Activated naive CD8-positive, alpha-beta T cell (primary cell): Measurements from ENCODE around the gene KCNK5.

Experiments used
- H3K27ac Mint-ChIP-seq: one replicate; pipeline ENCODE4 v1.8.0; 2021; ENCODE audit warnings: mixed read lengths
- H3K27me3 Mint-ChIP-seq: one replicate; pipeline ENCODE4 v1.8.0; 2021; ENCODE audit warnings: mixed read lengths
- H3K36me3 Mint-ChIP-seq: one replicate; pipeline ENCODE4 v1.8.0; 2021; ENCODE audit warnings: mixed read lengths
- H3K4me1 Mint-ChIP-seq: one replicate; pipeline ENCODE4 v1.8.0; 2021; ENCODE audit warnings: low read depth, mixed read lengths
- H3K4me3 Mint-ChIP-seq: one replicate; pipeline ENCODE4 v1.8.0; 2021; ENCODE audit warnings: mild to moderate bottlenecking, mixed read lengths
- H3K9me3 Mint-ChIP-seq: one replicate; pipeline ENCODE4 v1.8.0; 2021; ENCODE audit warnings: low read depth, mixed read lengths

KCNK5 gene

GRCh38 chr6:39189915-39190544 lies 39.2 kb downstream of the KCNK5 start:
- Mint-ChIP-seq H3K36me3 (peaks cover 18% of the 10 kb centered on the region), H3K4me1 (peaks cover 9% of the 10 kb centered on the region), H3K27me3 (no peaks in the 10 kb centered on the region), H3K9me3 (no peaks in the 10 kb centered on the region), H3K4me3 (no peak overlapping the region), H3K27ac (no peak overlapping the region)

DNA sequence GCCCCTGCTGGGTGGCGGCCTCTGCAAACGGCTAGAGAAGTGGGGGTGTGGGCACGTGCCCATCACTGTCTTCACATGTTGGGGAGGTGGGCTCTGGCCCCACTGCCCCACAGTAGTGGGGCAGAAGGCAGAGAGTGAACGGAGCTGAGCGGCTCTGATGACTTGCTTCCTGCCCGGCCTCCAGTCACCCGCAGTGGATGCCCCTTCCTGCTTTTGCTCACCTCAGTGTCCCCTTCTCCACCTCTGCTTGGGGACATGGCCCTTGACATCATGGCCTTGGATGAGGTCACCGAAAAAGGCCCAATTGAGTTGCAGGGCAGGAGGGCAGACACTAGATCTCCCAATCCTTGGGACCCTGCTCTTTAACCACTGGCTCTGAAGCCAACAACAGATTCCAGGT lies 40.1 kb downstream of the KCNK5 start:
- no peak overlapping the region for H3K27ac Mint-ChIP-seq
- H3K27me3 Mint-ChIP-seq, result no peaks in the 10 kb centered on the region
- H3K36me3 Mint-ChIP-seq, result peaks cover 16% of the 10 kb centered on the region

GRCh38 chr6:39188571-39188970 lies 40.7 kb downstream of the KCNK5 start:
- Mint-ChIP-seq H3K4me3 (no peak overlapping the region), H3K4me1 (peaks cover 9% of the 10 kb centered on the region), H3K27ac (peak overlapping the region; percentile 41), H3K9me3 (no peaks in the 10 kb centered on the region), H3K36me3 (peaks cover 14% of the 10 kb centered on the region), H3K27me3 (no peaks in the 10 kb centered on the region)

More for the DNA sequence above, 40.1 kb downstream of the KCNK5 start:
- Mint-ChIP-seq H3K9me3 (no peaks in the 10 kb centered on the region), H3K4me3 (no peak overlapping the region), H3K4me1 (peaks cover 9% of the 10 kb centered on the region)

DNA sequence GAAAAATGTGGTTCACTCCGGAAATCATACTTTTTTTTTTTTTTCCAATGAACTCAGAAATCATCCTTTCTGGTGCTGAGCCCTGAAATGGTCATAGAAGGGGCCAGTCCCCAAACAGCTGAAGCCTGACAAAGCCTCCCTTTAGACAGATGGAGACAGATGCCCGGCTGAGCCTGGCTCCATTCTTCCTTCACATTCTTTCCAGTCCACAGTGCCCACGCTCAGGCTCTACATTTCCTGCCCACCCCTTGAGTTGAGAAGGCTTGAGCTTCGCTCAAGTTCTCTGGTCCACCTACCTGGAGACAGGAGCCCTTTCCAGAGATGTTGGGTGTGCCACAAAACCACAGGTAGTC lies 41.2 kb downstream of the KCNK5 start:
- Mint-ChIP-seq H3K27me3 (no peaks in the 10 kb centered on the region), H3K36me3 (peaks cover 12% of the 10 kb centered on the region), H3K27ac (no peak overlapping the region), H3K9me3 (no peaks in the 10 kb centered on the region), H3K4me1 (peaks cover 9% of the 10 kb centered on the region), H3K4me3 (no peak overlapping the region)

GRCh38 chr6:39184906-39185580 lies 44.2 kb downstream of the KCNK5 start:
- Mint-ChIP-seq H3K36me3 (peaks cover 6% of the 10 kb centered on the region), H3K9me3 (no peaks in the 10 kb centered on the region), H3K4me3 (no peak overlapping the region), H3K4me1 (peaks cover 9% of the 10 kb centered on the region), H3K27me3 (no peaks in the 10 kb centered on the region), H3K27ac (peak overlapping the region; percentile 4)

DNA sequence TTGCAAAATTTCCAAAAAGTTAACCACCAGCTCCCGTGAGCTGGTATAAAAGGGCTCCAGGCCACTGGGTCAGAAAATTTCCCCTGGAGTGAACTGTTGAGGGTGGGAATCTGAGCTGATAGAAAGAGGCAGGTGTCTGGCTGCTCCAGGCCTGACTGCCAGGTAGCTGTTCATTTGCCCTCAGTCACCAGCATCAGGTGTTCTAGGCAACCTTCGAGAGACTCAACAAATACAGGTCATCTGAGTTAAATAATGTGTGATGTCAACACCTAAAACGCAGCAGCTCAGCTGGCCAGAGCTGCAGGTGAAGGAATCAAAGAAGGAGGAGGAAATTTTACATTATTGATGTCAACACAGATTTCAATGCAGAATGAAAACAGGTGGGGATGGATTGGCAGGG lies 46.7 kb downstream of the KCNK5 start:
- Mint-ChIP-seq H3K27ac (no peak overlapping the region), H3K4me1 (no peaks in the 10 kb centered on the region), H3K9me3 (peaks cover 12% of the 10 kb centered on the region), H3K4me3 (no peak overlapping the region), H3K27me3 (no peaks in the 10 kb centered on the region), H3K36me3 (peaks cover 10% of the 10 kb centered on the region)

DNA sequence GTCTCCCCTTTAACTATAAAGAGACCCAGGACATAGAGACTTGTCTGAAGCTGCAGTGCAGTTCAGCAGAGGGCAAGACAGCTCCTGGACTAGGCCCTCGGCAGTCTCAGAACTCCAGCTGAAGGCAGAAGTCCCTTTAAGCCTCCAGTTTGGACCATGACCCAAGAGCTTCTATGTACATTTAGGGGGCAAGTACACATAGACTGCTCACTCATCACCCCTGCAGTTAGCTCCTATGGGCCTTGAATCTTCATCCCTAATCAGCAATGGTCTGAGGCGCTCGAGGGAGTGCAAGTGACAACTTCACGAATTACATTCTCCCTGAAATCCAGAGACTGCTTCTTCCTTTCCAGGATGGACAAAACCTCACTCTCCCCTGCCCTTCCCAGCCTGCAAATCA lies 47.4 kb downstream of the KCNK5 start:
- no peaks in the 10 kb centered on the region for H3K4me1 Mint-ChIP-seq
- no peak overlapping the region for H3K4me3 Mint-ChIP-seq
- H3K27ac Mint-ChIP-seq, result no peak overlapping the region
- peaks cover 10% of the 10 kb centered on the region for H3K36me3 Mint-ChIP-seq
- H3K9me3 Mint-ChIP-seq, result peaks cover 17% of the 10 kb centered on the region
- no peaks in the 10 kb centered on the region for H3K27me3 Mint-ChIP-seq

- H3K9me3 Mint-ChIP-seq, result peaks cover 17% of the 10 kb centered on the region
- H3K27me3 Mint-ChIP-seq, result no peaks in the 10 kb centered on the region
- H3K36me3 Mint-ChIP-seq, result peaks cover 10% of the 10 kb centered on the region
- no peak overlapping the region for H3K4me3 Mint-ChIP-seq
- no peaks in the 10 kb centered on the region for H3K4me1 Mint-ChIP-seq
- H3K27ac Mint-ChIP-seq, result no peak overlapping the region
Measured at GRCh38 chr6:39181333-39181732, 47.9 kb downstream of the KCNK5 start.

DNA sequence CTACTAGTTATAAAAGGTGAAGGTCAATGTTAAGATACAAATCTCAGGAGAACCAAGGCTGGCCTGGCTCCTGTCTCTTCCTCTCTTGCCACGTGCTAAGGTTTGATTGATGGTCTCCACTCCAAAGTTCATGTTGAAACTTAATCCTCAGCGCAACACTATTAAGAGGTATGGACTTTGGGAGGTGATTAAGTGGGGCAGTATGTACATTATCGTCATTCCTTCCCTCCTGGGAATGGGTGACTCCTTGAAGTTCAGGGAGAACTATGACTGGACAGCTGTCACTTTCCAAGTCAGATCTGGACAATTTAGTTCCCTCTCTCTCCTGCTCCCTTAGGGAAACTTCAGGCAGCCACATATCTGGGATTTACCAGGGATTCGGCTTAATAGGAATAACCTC lies 50.5 kb downstream of the KCNK5 start:
- Mint-ChIP-seq H3K36me3 (peaks cover 6% of the 10 kb centered on the region), H3K27me3 (no peaks in the 10 kb centered on the region), H3K4me1 (no peaks in the 10 kb centered on the region), H3K4me3 (no peak overlapping the region), H3K27ac (no peak overlapping the region), H3K9me3 (peaks cover 17% of the 10 kb centered on the region)

DNA sequence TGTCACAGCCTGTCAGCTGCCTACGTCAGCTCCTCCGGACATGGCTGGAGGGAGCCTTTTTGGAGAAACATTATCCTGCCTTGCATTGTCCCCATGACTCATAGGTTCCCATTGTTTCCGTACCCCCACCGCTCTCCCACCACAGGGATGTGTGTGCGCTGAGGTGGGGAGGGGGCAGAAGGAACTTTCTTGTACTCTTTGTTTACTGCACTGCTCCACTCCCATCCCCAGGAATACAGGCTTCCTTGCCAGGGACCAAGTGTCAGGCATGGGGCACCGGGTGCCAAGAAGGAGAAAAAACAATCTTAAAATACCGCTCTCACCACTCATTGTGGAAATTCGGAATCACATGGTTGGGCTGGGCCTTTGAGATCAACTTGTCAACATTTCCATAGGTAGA lies 51.0 kb downstream of the KCNK5 start:
- H3K4me3 Mint-ChIP-seq, result no peak overlapping the region
- peaks cover 6% of the 10 kb centered on the region for H3K36me3 Mint-ChIP-seq
- no peak overlapping the region for H3K27ac Mint-ChIP-seq
- H3K27me3 Mint-ChIP-seq, result no peaks in the 10 kb centered on the region
- no peaks in the 10 kb centered on the region for H3K4me1 Mint-ChIP-seq
- H3K9me3 Mint-ChIP-seq, result peaks cover 17% of the 10 kb centered on the region

GRCh38 chr6:39177130-39177529 lies 52.1 kb downstream of the KCNK5 start:
- Mint-ChIP-seq H3K27me3 (no peaks in the 10 kb centered on the region), H3K4me3 (no peak overlapping the region)

DNA sequence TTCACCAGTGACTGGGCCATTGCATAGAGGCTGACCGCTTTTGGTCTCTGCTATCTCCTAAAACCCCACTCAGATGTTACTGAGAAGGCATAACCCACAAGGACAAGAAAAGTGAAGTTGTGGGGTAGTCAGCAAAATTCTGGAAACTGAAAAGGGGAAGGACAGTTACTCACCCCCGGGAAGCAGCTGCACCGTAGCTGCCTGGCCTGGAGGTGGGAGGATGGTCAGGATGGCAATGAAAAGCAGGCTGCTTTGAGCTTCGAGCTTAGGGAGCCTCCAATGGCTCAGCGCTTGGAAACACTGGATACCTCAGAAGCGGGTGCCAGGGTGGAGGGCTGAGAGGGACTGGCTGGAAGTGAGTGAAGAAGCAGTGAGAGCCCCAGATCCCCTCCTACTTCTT lies 56.0 kb downstream of the KCNK5 start:
- Mint-ChIP-seq H3K4me3 (no peak overlapping the region), H3K9me3 (peaks cover 7% of the 10 kb centered on the region), H3K36me3 (no peaks in the 10 kb centered on the region), H3K27me3 (no peaks in the 10 kb centered on the region), H3K4me1 (no peaks in the 10 kb centered on the region), H3K27ac (no peak overlapping the region)

More at GRCh38 chr6:39177130-39177529, 52.1 kb downstream of the KCNK5 start:
- Mint-ChIP-seq H3K4me1 (no peaks in the 10 kb centered on the region), H3K9me3 (peaks cover 17% of the 10 kb centered on the region), H3K36me3 (peaks cover 6% of the 10 kb centered on the region), H3K27ac (no peak overlapping the region)

GRCh38 chr6:39172377-39172757 lies 56.9 kb downstream of the KCNK5 start:
- Mint-ChIP-seq H3K4me1 (no peaks in the 10 kb centered on the region), H3K4me3 (no peak overlapping the region), H3K27ac (no peak overlapping the region), H3K9me3 (peaks cover 2% of the 10 kb centered on the region), H3K27me3 (no peaks in the 10 kb centered on the region), H3K36me3 (no peaks in the 10 kb centered on the region)

DNA sequence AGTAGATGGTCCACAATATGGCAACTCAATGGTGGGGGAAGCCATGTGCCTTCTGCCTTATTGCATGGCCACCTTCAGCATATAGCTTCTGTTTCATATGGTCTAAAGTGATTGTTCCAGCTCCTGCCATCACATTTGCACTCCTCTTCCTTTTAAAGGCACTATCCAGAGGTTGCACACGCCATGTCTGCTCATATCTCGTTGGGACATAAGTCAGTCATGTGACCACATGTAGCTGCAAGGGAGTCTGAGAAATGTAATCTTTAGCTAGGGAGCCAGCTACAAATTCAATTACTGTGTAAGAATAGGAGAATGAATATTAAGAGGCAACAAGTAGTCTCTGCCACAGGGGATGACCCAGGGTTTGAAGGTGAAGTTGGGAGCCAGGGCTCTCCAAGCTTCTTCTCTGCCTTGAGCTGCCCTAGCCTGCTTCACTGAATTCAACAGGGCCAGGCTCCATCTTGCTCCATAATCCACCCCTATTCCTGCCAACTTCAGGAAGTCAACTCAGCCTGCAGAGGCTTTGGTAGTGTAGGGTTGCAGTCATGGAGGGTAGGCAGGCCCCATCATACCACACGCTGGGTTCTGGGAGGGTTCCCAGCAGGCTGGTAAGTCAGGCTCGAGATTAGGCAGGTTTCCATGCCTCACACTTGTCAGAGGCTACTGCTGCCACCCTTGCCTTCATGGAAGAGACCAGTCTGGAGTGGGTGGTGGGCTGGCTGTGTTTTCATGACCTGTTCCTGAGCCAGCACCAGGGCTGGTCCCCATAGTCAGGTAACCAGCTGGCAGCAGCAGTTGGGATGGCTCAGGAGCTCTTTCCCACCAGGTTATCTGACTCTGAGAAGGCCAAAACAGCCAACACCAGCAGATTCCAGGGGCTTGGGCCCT lies 57.5 kb downstream of the KCNK5 start:
- Mint-ChIP-seq H3K4me3 (no peak overlapping the region), H3K27ac (no peak overlapping the region), H3K4me1 (peaks cover under 1% of the 10 kb centered on the region), H3K36me3 (no peaks in the 10 kb centered on the region), H3K9me3 (no peaks in the 10 kb centered on the region), H3K27me3 (no peaks in the 10 kb centered on the region)

DNA sequence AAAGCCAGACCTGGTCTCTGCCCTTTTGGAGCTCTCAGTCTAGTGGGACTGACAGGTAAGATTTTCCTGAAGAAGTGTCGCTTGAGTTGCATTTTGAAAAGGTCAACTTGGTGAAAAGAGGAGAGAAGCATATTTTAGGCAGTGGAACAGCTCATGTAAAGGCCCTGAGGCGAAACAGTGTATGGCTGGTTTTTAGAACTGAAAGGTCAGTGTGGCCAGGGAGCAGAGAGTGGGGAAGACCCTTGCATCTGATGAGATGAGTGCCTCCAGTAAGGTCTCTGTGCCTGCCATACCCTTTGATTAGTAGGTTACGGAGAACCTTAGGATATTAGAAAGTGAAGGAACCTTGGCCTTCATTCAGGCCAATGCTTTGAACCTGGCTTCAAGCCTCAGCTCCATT lies 58.4 kb downstream of the KCNK5 start:
- Mint-ChIP-seq H3K36me3 (no peaks in the 10 kb centered on the region), H3K27ac (no peak overlapping the region), H3K27me3 (no peaks in the 10 kb centered on the region), H3K4me1 (peaks cover 4% of the 10 kb centered on the region), H3K4me3 (no peak overlapping the region), H3K9me3 (no peaks in the 10 kb centered on the region)
